ENCODE measurements around the gene CAPN7. TPM values are rescaled to one million over a fixed set of nuclear protein-coding genes. Genes with fewer than 3 reads are reported as not detected.

CAPN7 gene
- total RNA-seq, 2 donors from 2014 or later = 38.1 to 40.5 TPM

DNA sequence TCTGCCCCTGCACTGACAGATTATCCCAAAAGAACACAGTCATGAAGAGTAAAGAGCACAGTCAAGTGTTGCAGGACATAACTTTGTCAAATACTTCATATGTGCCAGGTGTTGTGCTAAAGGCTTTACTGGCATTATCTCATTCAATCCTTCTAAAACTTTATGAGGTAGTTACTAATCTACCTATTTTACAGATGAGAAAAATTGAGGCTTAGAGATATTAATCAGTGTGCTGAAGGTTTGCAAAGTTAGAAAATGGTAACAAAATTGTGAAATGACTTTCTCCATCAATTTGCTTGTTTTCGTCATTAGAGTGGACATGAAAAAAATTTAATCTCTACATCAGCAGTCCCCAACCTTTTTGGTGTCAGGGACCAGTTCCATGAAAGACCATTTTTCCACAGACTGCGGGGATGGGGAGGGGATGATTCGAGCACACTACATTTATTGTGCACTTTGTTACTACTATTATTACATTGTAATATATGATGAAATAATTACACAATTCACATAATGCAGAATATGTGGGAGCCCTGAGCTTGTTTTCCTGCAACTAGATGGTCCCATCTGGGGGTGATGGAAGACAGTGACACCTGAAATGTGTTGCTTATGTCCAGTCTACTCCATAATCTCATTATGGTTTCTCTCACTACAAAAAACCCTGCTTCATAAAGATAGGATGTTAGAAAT is 8.6 kb upstream of the CAPN7 start:
- Histone ChIP-seq H3K9me3 (no peaks in the 10 kb centered on the region), H3K4me3 (no peak overlapping the region), H3K27me3 (no peaks in the 10 kb centered on the region), H3K4me1 (no peaks in the 10 kb centered on the region), H3K36me3 (replicated peaks in 1 of 2; ENCODE audit: insufficient read depth in 1 of 2, low read depth in 2 of 2) (no peaks in the 10 kb centered on the region), H3K27ac (no peak overlapping the region)
- TF ChIP-seq, protein P1, sequence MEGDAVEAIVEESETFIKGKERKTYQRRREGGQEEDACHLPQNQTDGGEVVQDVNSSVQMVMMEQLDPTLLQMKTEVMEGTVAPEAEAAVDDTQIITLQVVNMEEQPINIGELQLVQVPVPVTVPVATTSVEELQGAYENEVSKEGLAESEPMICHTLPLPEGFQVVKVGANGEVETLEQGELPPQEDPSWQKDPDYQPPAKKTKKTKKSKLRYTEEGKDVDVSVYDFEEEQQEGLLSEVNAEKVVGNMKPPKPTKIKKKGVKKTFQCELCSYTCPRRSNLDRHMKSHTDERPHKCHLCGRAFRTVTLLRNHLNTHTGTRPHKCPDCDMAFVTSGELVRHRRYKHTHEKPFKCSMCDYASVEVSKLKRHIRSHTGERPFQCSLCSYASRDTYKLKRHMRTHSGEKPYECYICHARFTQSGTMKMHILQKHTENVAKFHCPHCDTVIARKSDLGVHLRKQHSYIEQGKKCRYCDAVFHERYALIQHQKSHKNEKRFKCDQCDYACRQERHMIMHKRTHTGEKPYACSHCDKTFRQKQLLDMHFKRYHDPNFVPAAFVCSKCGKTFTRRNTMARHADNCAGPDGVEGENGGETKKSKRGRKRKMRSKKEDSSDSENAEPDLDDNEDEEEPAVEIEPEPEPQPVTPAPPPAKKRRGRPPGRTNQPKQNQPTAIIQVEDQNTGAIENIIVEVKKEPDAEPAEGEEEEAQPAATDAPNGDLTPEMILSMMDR (IDR thresholded peaks at IDR 0.05) = no peak
- TF ChIP-seq POLR2A (IDR thresholded peaks at IDR 0.05) = no peak
- intact Hi-C loops (cut with DNase I) = no loop called here
- DNase-seq (no peak), ATAC-seq (no peak)
- WGBS, 2 donors = 81 to 84% methylated on average over 3 of the region's 3 CpGs

DNA sequence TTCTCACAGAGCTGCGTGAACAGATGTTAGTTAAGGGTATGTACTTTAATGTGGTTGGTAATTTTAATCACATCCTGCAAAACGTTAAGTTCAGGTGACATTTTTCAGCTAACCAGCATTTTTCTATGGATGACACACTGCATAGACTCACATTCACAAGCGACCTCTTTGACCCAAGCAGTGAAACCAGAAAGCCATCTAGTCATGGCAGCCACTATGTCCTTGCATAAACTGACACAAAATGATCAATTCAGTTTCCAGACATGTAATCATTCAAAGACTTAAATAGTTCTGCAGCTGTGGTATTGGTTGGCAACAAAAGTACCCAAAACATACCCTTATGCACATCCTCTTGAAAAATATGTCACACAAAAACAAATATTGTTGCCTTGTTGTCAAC is 7.4 kb upstream of the CAPN7 start:
- H3K36me3 ChIP-seq (replicated peaks in 1 of 2; ENCODE audit: insufficient read depth in 1 of 2, low read depth in 2 of 2) = no peaks in the 10 kb centered on the region
- H3K27ac ChIP-seq = no peak overlapping the region
- H3K27me3 ChIP-seq = no peaks in the 10 kb centered on the region
- DNase-seq (no peak), ATAC-seq (no peak)
- H3K9me3 ChIP-seq = no peaks in the 10 kb centered on the region
- TF ChIP-seq, protein P1 (IDR thresholded peaks at IDR 0.05) = no peak
- no peak for TF ChIP-seq POLR2A (IDR thresholded peaks at IDR 0.05)
- WGBS, 2 donors = 49 to 57% methylated on average over 3 of the region's 3 CpGs
- no peaks in the 10 kb centered on the region for H3K4me1 ChIP-seq
- H3K4me3 ChIP-seq = no peak overlapping the region
- intact Hi-C loops (cut with DNase I) = no loop called here

GRCh38 chr3:15199493-15200105 is 6.4 kb upstream of the CAPN7 start:
- intact Hi-C loops (cut with DNase I) = no loop called here
- H3K4me1 ChIP-seq = no peaks in the 10 kb centered on the region
- WGBS, 2 donors = 73% methylated on average over 10 of the region's 10 CpGs
- H3K27ac ChIP-seq = no peak overlapping the region
- DNase-seq (no peak), ATAC-seq (no peak)
- no peaks in the 10 kb centered on the region for H3K9me3 ChIP-seq
- H3K4me3 ChIP-seq = no peak overlapping the region
- no peaks in the 10 kb centered on the region for H3K27me3 ChIP-seq
- no peaks in the 10 kb centered on the region for H3K36me3 ChIP-seq (replicated peaks in 1 of 2; ENCODE audit: insufficient read depth in 1 of 2, low read depth in 2 of 2)
- TF ChIP-seq, protein P1 (IDR thresholded peaks at IDR 0.05) = no peak
- no peak for TF ChIP-seq POLR2A (IDR thresholded peaks at IDR 0.05)

- intact Hi-C loops (cut with DNase I) = no loop called here
- Histone ChIP-seq H3K9me3 (no peaks in the 10 kb centered on the region), H3K36me3 (replicated peaks in 1 of 2; ENCODE audit: insufficient read depth in 1 of 2, low read depth in 2 of 2) (no peaks in the 10 kb centered on the region), H3K27ac (no peak overlapping the region), H3K4me3 (no peak overlapping the region), H3K4me1 (peaks cover 21% of the 10 kb centered on the region), H3K27me3 (no peaks in the 10 kb centered on the region)
- DNase-seq = no peak
- whole genome bisulfite sequencing, 2 donors = 80 to 84% methylated on average over 3 of the region's 3 CpGs
- TF ChIP-seq POLR2A (IDR thresholded peaks at IDR 0.05) = no peak
- TF ChIP-seq, protein P1 (IDR thresholded peaks at IDR 0.05) = no peak
- ATAC-seq = no peak
Measured at GRCh38 chr3:15204005-15204404, 2.0 kb upstream of the CAPN7 start.

Measured in body of pancreas (tissue), 4 donors.